Measurements from ENCODE around the gene PIK3C3. TPM values are rescaled to one million over a fixed set of nuclear protein-coding genes. Genes with fewer than 3 reads are reported as not detected.
A peak's percentile ranks its signal among the peaks of the same experiment; 100 is the strongest.

Gene PIK3C3
- total and polyA plus RNA-seq, 11 donors, result 9.5 to 44.3 (median 28.2) TPM

DNA sequence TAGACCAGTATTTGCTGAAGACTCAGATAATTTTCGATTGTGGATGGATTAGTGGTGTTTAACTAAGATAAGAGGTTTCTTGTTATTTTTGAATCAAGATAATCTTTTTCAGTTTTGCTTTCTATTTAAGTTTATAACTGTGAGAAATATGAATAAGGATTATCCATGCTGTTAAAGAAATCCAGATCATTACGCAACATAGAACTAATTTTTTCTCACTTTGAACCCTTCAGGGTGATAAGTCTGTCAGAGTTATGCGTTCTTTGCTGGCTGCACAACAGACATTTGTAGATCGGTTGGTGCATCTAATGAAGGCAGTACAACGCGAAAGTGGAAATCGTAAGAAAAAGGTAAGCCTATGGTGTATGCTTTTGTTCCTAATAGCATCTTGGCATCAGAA is 74.1 kb downstream of the PIK3C3 start:
- no peaks in the 10 kb centered on the region for H3K27me3 ChIP-seq
- TF ChIP-seq, protein P1, sequence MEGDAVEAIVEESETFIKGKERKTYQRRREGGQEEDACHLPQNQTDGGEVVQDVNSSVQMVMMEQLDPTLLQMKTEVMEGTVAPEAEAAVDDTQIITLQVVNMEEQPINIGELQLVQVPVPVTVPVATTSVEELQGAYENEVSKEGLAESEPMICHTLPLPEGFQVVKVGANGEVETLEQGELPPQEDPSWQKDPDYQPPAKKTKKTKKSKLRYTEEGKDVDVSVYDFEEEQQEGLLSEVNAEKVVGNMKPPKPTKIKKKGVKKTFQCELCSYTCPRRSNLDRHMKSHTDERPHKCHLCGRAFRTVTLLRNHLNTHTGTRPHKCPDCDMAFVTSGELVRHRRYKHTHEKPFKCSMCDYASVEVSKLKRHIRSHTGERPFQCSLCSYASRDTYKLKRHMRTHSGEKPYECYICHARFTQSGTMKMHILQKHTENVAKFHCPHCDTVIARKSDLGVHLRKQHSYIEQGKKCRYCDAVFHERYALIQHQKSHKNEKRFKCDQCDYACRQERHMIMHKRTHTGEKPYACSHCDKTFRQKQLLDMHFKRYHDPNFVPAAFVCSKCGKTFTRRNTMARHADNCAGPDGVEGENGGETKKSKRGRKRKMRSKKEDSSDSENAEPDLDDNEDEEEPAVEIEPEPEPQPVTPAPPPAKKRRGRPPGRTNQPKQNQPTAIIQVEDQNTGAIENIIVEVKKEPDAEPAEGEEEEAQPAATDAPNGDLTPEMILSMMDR (IDR thresholded peaks at IDR 0.05), result no peak
- no peak for TF ChIP-seq POLR2A (IDR thresholded peaks at IDR 0.05)
- no peak for DNase-seq
- no peak for ATAC-seq
- peaks cover 0 to 75% (median 54%) of the 10 kb centered on the region in 9 donors for H3K36me3 ChIP-seq
- WGBS, 4 donors, result 93 to 97% (median 95%) methylated on average over 7 of the region's 7 CpGs
- H3K9me3 ChIP-seq, result no peaks in the 10 kb centered on the region
- H3K4me3 ChIP-seq, result no peak overlapping the region
- no peak overlapping the region for H3K27ac ChIP-seq
- no peaks in the 10 kb centered on the region for H3K4me1 ChIP-seq
- intact Hi-C loops (cut with DNase I), result no loop called here

- no peak for DNase-seq
- peak in 2 of 4 donors; percentile 31 to 49 for ATAC-seq
These were observed 75.7 kb downstream of the PIK3C3 start for GRCh38 chr18:42030586-42031182.

GRCh38 chr18:42032447-42032846 is 77.4 kb downstream of the PIK3C3 start:
- Histone ChIP-seq H3K4me3 (no peak overlapping the region), H3K27ac (no peak overlapping the region), H3K9me3 (no peaks in the 10 kb centered on the region), H3K27me3 (no peaks in the 10 kb centered on the region), H3K36me3 (peaks cover 0 to 88% (median 73%) of the 10 kb centered on the region in 9 donors), H3K4me1 (no peaks in the 10 kb centered on the region)
- no peak for ATAC-seq
- WGBS, 4 donors, result 96 to 99% (median 98%) methylated on average over 1 of the region's 1 CpG
- intact Hi-C loops (cut with DNase I), result no loop called here
- TF ChIP-seq, protein P1 (IDR thresholded peaks at IDR 0.05), result no peak
- no peak for TF ChIP-seq POLR2A (IDR thresholded peaks at IDR 0.05)
- no peak for DNase-seq

More at GRCh38 chr18:42030586-42031182, 75.7 kb downstream of the PIK3C3 start:
- intact Hi-C loops (cut with DNase I), result no loop called here
- TF ChIP-seq, protein P1 (IDR thresholded peaks at IDR 0.05), result peak in 11 of 12 donors; percentile 16 to 56 (median 28)
- no peak for TF ChIP-seq POLR2A (IDR thresholded peaks at IDR 0.05)
- Histone ChIP-seq H3K9me3 (no peaks in the 10 kb centered on the region), H3K36me3 (peaks cover 0 to 84% (median 62%) of the 10 kb centered on the region in 9 donors), H3K4me3 (no peak overlapping the region), H3K27me3 (no peaks in the 10 kb centered on the region), H3K4me1 (no peaks in the 10 kb centered on the region), H3K27ac (no peak overlapping the region)
- WGBS, 4 donors, result 78 to 88% (median 85%) methylated on average over 3 of the region's 3 CpGs

DNA sequence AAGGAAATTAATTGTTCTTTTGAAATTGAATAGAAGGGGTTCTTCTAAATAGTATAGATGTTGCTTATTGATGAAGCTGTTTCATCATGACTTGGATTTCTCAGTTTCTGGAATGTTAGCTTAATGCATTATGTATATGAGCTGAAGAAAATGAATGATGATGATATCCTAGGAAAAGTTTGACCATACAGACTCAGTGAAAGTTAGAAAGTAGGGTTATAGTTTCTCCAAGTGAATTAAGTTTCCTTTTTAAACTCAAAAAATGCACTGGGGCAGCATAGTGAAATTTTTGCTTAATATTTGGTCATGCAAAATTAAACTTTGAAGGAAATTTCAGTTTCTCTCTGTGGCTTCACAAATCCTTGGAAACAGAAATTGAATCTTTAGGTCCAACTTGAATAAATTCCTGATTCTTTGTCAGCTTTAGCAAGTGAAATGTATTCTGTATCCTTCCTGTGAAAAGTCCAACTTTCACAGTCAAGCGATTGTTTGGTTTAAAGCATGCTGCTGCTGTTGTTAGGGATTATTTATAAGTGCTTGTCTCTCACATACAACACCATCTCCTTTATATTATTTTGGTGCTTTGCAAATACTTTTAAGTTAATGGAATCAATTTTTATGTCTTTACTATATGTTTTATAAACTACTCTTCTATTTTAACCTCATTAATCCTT is 78.2 kb downstream of the PIK3C3 start:
- H3K27me3 ChIP-seq, result no peaks in the 10 kb centered on the region
- no peak overlapping the region for H3K4me3 ChIP-seq
- DNase-seq (no peak), ATAC-seq (no peak)
- 91 to 96% (median 92%) methylated on average over 1 of the region's 1 CpG for WGBS, 4 donors
- intact Hi-C loops (cut with DNase I), result no loop called here
- no peak overlapping the region for H3K27ac ChIP-seq
- H3K4me1 ChIP-seq, result no peaks in the 10 kb centered on the region
- TF ChIP-seq, protein P1 (IDR thresholded peaks at IDR 0.05), result no peak
- TF ChIP-seq POLR2A (IDR thresholded peaks at IDR 0.05), result no peak
- no peaks in the 10 kb centered on the region for H3K9me3 ChIP-seq
- peaks cover 0 to 94% (median 78%) of the 10 kb centered on the region in 9 donors for H3K36me3 ChIP-seq

All from heart left ventricle (tissue), 16 donors.